Endothelial cell (in vitro differentiated cells): ENCODE results near the gene KANK2. TPM values are rescaled to one million over a fixed set of nuclear protein-coding genes. Genes with fewer than 3 reads are reported as not detected.

Experiments used
- DNase-seq: peaks from one replicate; pipeline ENCODE4 v3.0.0; 2021; ENCODE audit warnings: low spot score
- H3K27ac Mint-ChIP-seq: one replicate; pipeline ENCODE4 v1.8.0; 2021; ENCODE audit warnings: mixed read lengths, inconsistent platforms; ENCODE audit not compliant: unreplicated experiment
- H3K27me3 Mint-ChIP-seq: one replicate; pipeline ENCODE4 v1.8.0; 2021; ENCODE audit warnings: mild to moderate bottlenecking, moderate library complexity, mixed read lengths, inconsistent platforms; ENCODE audit not compliant: unreplicated experiment
- H3K36me3 Mint-ChIP-seq: one replicate; pipeline ENCODE4 v1.8.0; 2021; ENCODE audit warnings: mild to moderate bottlenecking, low read depth, mixed read lengths, inconsistent platforms; ENCODE audit not compliant: unreplicated experiment
- H3K4me1 Mint-ChIP-seq: one replicate; pipeline ENCODE4 v1.8.0; 2021; ENCODE audit warnings: mild to moderate bottlenecking, mixed read lengths, inconsistent platforms; ENCODE audit not compliant: unreplicated experiment
- H3K4me3 Mint-ChIP-seq: one replicate; pipeline ENCODE4 v1.8.0; 2021; ENCODE audit warnings: mild to moderate bottlenecking, mixed read lengths, inconsistent platforms; ENCODE audit not compliant: unreplicated experiment
- H3K9me3 Mint-ChIP-seq: one replicate; pipeline ENCODE4 v1.8.0; 2021; ENCODE audit warnings: mixed read lengths, inconsistent platforms; ENCODE audit not compliant: unreplicated experiment
- CTCF ChIP-seq: fragments of 200-600 bp; sonication (generic); IDR thresholded peaks from one replicate; pipeline ENCODE4 v1.5.0; 2021; ENCODE audit warnings: antibody characterized with exemption; ENCODE audit not compliant: unreplicated experiment
- total RNA-seq: library from RNA; stranded (reverse); fragmentation: NEBNext Ultra II Directional; extraction: Animal tissue kit (Norgen Biotek cat#: 25700); gene quantifications from one replicate; pipeline ENCODE4 v1.2.1, GENCODE V29; 2021; ENCODE audit not compliant: unreplicated experiment

The KANK2 gene
- total RNA-seq, 1 donor from 2014 or later = 103 TPM

- Mint-ChIP-seq H3K36me3 (peaks cover 37% of the 10 kb centered on the region), H3K27me3 (peaks cover 4% of the 10 kb centered on the region), H3K4me1 (peaks cover 11% of the 10 kb centered on the region), H3K4me3 (peak overlapping the region; percentile 40), H3K27ac (no peak overlapping the region), H3K9me3 (no peaks in the 10 kb centered on the region)
- no peak for TF ChIP-seq CTCF
- DNase-seq = no peak
Measured at GRCh38 chr19:11177592-11177991, 19.8 kb downstream of the KANK2 start.

- H3K4me1 Mint-ChIP-seq = peaks cover 11% of the 10 kb centered on the region
- TF ChIP-seq CTCF = no peak
- H3K9me3 Mint-ChIP-seq = no peaks in the 10 kb centered on the region
- no peak for DNase-seq
- H3K27me3 Mint-ChIP-seq = peaks cover 5% of the 10 kb centered on the region
- peaks cover 41% of the 10 kb centered on the region for H3K36me3 Mint-ChIP-seq
- H3K4me3 Mint-ChIP-seq = peak overlapping the region; percentile 49
- H3K27ac Mint-ChIP-seq = no peak overlapping the region
Measured at GRCh38 chr19:11176466-11177193, 20.7 kb downstream of the KANK2 start.

GRCh38 chr19:11175920-11176319, 21.4 kb downstream of the KANK2 start:
- Mint-ChIP-seq H3K27me3 (peaks cover 5% of the 10 kb centered on the region), H3K36me3 (peaks cover 36% of the 10 kb centered on the region), H3K4me3 (peak overlapping the region; percentile 49), H3K27ac (peak overlapping the region; percentile 26), H3K4me1 (peaks cover 11% of the 10 kb centered on the region), H3K9me3 (no peaks in the 10 kb centered on the region)
- TF ChIP-seq CTCF = no peak
- DNase-seq = no peak

GRCh38 chr19:11174336-11174735, 23.0 kb downstream of the KANK2 start:
- no peaks in the 10 kb centered on the region for H3K4me1 Mint-ChIP-seq
- H3K27me3 Mint-ChIP-seq = peaks cover 7% of the 10 kb centered on the region
- no peaks in the 10 kb centered on the region for H3K9me3 Mint-ChIP-seq
- H3K4me3 Mint-ChIP-seq = no peak overlapping the region
- no peak overlapping the region for H3K27ac Mint-ChIP-seq
- peaks cover 40% of the 10 kb centered on the region for H3K36me3 Mint-ChIP-seq
- TF ChIP-seq CTCF = no peak
- DNase-seq = no peak

- TF ChIP-seq CTCF = no peak
- peaks cover 41% of the 10 kb centered on the region for H3K36me3 Mint-ChIP-seq
Measured at GRCh38 chr19:11173516-11174155, 23.7 kb downstream of the KANK2 start.

More at GRCh38 chr19:11173516-11174155, 23.7 kb downstream of the KANK2 start:
- Mint-ChIP-seq H3K27me3 (peaks cover 7% of the 10 kb centered on the region), H3K4me3 (peak overlapping the region; percentile 57), H3K9me3 (no peaks in the 10 kb centered on the region), H3K4me1 (no peaks in the 10 kb centered on the region), H3K27ac (peak overlapping the region; percentile 48)
- DNase-seq = no peak
